Lung (tissue), 12 donors: ENCODE results near the gene PHLDB2. TPM values are rescaled to one million over a fixed set of nuclear protein-coding genes. Genes with fewer than 3 reads are reported as not detected.

Experiments used
- ATAC-seq: fragments of 200-7000 bp; cut with Tn5 transposase; one replicate; pipeline ENCODE4 v1.9.1; 2020; ENCODE audit warnings: moderate number of reproducible peaks; ENCODE audit not compliant: insufficient read depth, low FRiP score
- DNase-seq, 3 donors: peaks; one replicate each; pipeline ENCODE4 v3.0.0-alpha.2; 2013 to 2017
- H3K27ac ChIP-seq, 2 donors: one replicate each; pipeline ENCODE4 v1.5.1; 2013; ENCODE audit warnings: mild to moderate bottlenecking in 2 of 2, moderate library complexity in 2 of 2, control low read depth in 1 of 2, inconsistent platforms in 1 of 2, low read depth in 1 of 2, low read length in 1 of 2
- H3K27me3 ChIP-seq, 3 donors: one replicate each; pipeline ENCODE4 v1.5.1; 2013; ENCODE audit warnings: low read length in 2 of 3; ENCODE audit not compliant: control insufficient read depth in 3 of 3, insufficient read depth in 3 of 3
- H3K36me3 ChIP-seq, 4 donors: one replicate each; pipeline ENCODE4 v1.5.1; 2013; ENCODE audit warnings: low read length in 4 of 4, mild to moderate bottlenecking in 1 of 4, moderate library complexity in 1 of 4; ENCODE audit not compliant: control insufficient read depth in 4 of 4, insufficient read depth in 4 of 4
- H3K4me1 ChIP-seq, 5 donors: one replicate each; pipeline ENCODE4 v1.5.1; 2013; ENCODE audit warnings: low read length in 5 of 5, mild to moderate bottlenecking in 2 of 5, moderate library complexity in 1 of 5; ENCODE audit not compliant: control insufficient read depth in 5 of 5, insufficient read depth in 5 of 5
- H3K4me3 ChIP-seq: one replicate; pipeline ENCODE4 v1.5.1; 2013; ENCODE audit warnings: mild to moderate bottlenecking, control low read depth, moderate library complexity
- H3K9ac ChIP-seq, 2 donors: one replicate each; pipeline ENCODE4 v1.5.1; 2013; ENCODE audit warnings: low read length in 2 of 2, control low read depth in 1 of 2; ENCODE audit not compliant: insufficient read depth in 1 of 2
- H3K9me3 ChIP-seq, 4 donors: one replicate each; pipeline ENCODE4 v1.5.1; 2013; ENCODE audit warnings: low read length in 3 of 4, mild to moderate bottlenecking in 1 of 4, moderate library complexity in 1 of 4; ENCODE audit not compliant: control insufficient read depth in 4 of 4, insufficient read depth in 3 of 4
- CTCF ChIP-seq: IDR thresholded peaks from 2 replicates; pipeline ENCODE4 v1.5.1; 2012; ENCODE audit warnings: mild to moderate bottlenecking; ENCODE audit errors: control extremely low read depth, extremely low read depth
- WGBS, 2 donors: extraction: QIAGEN DNeasy Blood & Tissue Kit; methylation state at CpG; one replicate each; pipeline ENCODE4 v1.1.7; 2013; 5-methylcytosine and 5-hydroxymethylcytosine counted together
- polyA plus RNA-seq, 2 donors: library from polyadenylated mRNA; stranded (reverse); fragments of 200-250 nt; gene quantifications; one replicate each; pipeline ENCODE4 v1.2.1, GENCODE V29; 2013
- total RNA-seq, 2 donors: library from RNA; depleted of rRNA in 1 of 2; stranded (reverse); fragments of >200 nt in 1 of 2; gene quantifications; one replicate each; pipeline ENCODE4 v1.2.1, GENCODE V29; 2014 to 2021
- donor health status: control.
- donor health status: control.
- donor health status: Bipolar disorder and iron deficiency.
- donor health status: healthy.
- donor health status: DM: yes; HTN: yes; CAD: no.

Gene PHLDB2
- total and polyA plus RNA-seq, 4 donors = 14.4 to 58.1 (median 26.7) TPM

- ATAC-seq (no peak), DNase-seq (no peak)
- peaks cover 0 to 3% (median 0%) of the 10 kb centered on the region in 4 donors for H3K36me3 ChIP-seq
- H3K4me3 ChIP-seq = no peak overlapping the region
- no peak for TF ChIP-seq CTCF
- no peaks in the 10 kb centered on the region for H3K27me3 ChIP-seq
- peaks cover 2 to 39% (median 10%) of the 10 kb centered on the region in 5 donors for H3K4me1 ChIP-seq
- H3K27ac ChIP-seq = peak overlapping the region in 1 of 2 donors; percentile 54
- no peaks in the 10 kb centered on the region for H3K9me3 ChIP-seq
- 83% methylated on average over 2 of the region's 2 CpGs for WGBS, 2 donors
- H3K9ac ChIP-seq = no peak overlapping the region
Observed at GRCh38 chr3:111872979-111873378, 13.9 kb downstream of the PHLDB2 start.

GRCh38 chr3:111874177-111874820 lies 15.2 kb downstream of the PHLDB2 start:
- H3K9ac ChIP-seq = no peak overlapping the region
- DNase-seq (no peak), ATAC-seq (no peak)
- no peaks in the 10 kb centered on the region for H3K27me3 ChIP-seq
- H3K36me3 ChIP-seq = peaks cover 0 to 3% (median 0%) of the 10 kb centered on the region in 4 donors
- TF ChIP-seq CTCF = no peak
- no peaks in the 10 kb centered on the region for H3K9me3 ChIP-seq
- 70 to 81% methylated on average over 2 of the region's 2 CpGs for WGBS, 2 donors
- H3K4me3 ChIP-seq = no peak overlapping the region
- H3K27ac ChIP-seq = peak overlapping the region in 1 of 2 donors; percentile 77
- peaks cover 2 to 36% (median 10%) of the 10 kb centered on the region in 5 donors for H3K4me1 ChIP-seq

- Histone ChIP-seq H3K27ac (no peak overlapping the region), H3K4me1 (peaks cover 0 to 27% (median 0%) of the 10 kb centered on the region in 5 donors), H3K9me3 (peaks cover 0 to 3% (median under 1%) of the 10 kb centered on the region in 4 donors), H3K27me3 (no peaks in the 10 kb centered on the region), H3K4me3 (no peak overlapping the region), H3K36me3 (peaks cover 0 to 8% (median 6%) of the 10 kb centered on the region in 4 donors), H3K9ac (no peak overlapping the region)
- DNase-seq (no peak), ATAC-seq (no peak)
- no peak for TF ChIP-seq CTCF
Observed at GRCh38 chr3:111881480-111881879, 22.4 kb downstream of the PHLDB2 start.
